Measurements from ENCODE around the gene PCDHGA10.
"Not testable (repeated sequence)": the region's sequence is repeated elsewhere in the genome, so short reads cannot be mapped to it uniquely, and the experiment has no call there.

The PCDHGA10 gene

GRCh38 chr5:141412854-141413539 lies at the start of gene PCDHGA10:
TSS of gene PCDHGA10 (plus strand) at chr5:141412987. CDS start at chr5:141413176, 189 bp downstream.
- peak; percentile 66 for DNase-seq

DNA sequence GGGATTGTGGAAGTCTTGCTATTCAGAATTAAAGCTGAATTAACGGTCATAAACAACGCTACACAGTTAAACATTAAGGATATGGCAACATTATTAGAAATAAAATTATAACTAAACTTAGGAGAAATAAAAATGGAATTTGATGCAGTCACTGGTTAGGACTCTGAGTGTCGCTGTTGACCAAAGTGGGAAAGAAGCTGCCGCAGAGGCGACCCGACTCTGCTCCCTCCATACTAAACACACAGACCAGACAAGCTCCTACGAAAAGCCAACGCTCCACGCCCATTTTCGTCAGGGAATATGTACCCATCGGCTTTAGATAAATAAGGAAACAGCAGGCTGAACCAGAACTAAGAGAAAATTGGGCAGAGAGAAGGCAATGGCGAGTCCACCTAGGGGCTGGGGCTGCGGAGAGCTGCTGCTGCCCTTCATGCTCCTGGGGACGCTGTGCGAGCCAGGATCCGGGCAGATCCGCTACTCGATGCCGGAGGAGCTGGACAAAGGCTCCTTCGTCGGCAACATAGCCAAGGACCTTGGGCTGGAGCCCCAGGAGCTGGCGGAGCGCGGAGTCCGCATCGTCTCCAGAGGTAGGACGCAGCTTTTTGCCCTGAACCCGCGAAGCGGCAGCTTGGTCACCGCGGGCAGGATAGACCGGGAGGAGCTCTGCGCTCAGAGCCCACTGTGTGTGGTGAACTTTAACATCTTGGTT lies 48.7 kb upstream of the PCDHGA10 start, which contains the start of gene PCDHGA5:
TSS of gene PCDHGA5 (plus strand) at position 211 of the 709 bp plus-strand sequence. CDS start at position 380, 169 bp downstream.
- DNase-seq: no peak

DNA sequence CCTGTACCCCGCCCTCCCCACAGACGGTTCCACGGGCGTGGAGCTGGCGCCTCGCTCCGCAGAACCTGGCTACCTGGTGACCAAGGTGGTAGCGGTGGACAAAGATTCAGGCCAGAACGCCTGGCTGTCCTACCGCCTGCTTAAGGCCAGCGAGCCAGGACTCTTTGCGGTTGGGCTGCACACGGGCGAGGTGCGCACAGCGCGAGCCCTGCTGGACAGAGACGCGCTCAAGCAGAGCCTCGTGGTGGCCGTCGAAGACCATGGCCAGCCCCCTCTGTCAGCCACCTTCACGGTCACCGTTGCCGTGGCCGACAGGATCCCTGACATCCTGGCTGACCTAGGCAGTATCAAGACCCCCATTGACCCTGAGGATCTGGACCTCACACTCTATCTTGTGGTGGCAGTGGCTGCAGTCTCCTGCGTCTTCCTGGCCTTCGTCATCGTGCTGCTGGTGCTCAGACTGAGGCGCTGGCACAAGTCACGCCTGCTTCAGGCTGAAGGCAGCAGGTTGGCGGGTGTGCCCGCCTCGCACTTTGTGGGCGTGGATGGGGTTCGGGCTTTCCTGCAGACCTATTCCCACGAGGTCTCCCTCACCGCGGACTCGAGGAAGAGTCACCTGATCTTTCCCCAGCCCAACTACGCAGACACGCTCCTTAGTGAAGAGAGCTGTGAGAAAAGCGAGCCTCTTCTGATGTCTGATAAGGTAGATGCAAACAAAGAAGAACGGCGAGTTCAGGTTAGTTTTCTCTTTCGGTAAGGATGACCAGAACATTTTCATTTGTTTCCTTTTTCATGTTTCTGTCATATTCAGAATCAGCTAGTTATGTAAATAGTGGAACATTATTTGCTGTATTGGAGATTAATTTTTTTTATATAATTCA lies 46.5 kb upstream of the PCDHGA10 start:
- no peak for DNase-seq

GRCh38 chr5:141369994-141370848 lies 42.6 kb upstream of the PCDHGA10 start, which contains the start of gene PCDHGB3:
TSS of gene PCDHGB3 (plus strand) at chr5:141370242. CDS start at chr5:141370395, 153 bp downstream.
- DNase-seq: no peak

GRCh38 chr5:141371572-141372475 lies 41.0 kb upstream of the PCDHGA10 start:
- DNase-seq: no peak

DNA sequence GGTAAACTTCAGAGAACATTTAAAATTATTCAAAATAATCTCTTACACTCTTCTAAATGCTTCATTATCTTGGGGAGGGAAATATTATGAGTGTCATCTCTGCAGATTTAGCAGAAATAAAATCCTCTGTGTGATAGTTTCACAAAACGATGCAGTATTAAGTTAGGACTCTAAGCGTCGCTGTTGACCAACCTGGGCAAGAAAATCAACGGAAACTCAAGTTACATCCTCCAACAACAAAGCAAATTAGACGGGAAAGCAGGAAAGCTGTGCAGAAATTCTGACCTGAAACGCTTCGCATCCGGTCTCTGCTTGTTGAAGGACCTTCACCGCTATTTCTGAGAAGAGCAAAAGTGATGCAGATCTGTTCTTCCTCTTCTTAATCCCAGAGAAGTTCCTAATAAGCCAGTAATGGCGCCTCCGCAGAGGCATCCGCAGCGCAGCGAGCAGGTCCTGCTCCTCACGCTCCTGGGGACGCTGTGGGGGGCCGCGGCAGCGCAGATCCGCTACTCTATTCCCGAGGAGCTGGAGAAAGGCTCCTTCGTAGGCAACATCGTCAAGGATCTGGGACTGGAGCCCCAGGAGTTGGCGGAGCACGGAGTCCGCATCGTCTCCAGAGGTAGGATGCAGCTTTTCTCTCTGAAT lies 39.0 kb upstream of the PCDHGA10 start, which contains the start of gene PCDHGA6:
TSS of gene PCDHGA6 (plus strand) at position 219 of the 645 bp plus-strand sequence. CDS start at position 412, 193 bp downstream.
- no peak for DNase-seq

DNA sequence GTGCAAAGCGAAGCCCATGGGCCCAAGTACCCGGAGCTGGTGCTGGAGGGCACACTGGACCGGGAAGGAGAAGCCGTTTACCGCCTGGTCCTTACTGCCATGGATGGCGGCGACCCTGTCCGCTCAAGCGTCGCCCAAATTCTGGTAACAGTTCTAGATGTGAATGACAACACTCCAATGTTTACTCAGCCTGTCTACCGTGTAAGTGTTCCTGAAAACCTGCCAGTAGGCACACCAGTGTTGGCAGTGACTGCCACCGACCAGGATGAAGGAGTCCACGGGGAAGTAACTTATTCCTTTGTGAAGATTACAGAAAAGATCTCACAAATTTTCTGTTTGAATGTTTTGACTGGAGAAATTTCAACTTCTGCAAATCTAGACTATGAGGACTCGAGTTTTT lies 38.2 kb upstream of the PCDHGA10 start:
- DNase-seq: no peak

DNA sequence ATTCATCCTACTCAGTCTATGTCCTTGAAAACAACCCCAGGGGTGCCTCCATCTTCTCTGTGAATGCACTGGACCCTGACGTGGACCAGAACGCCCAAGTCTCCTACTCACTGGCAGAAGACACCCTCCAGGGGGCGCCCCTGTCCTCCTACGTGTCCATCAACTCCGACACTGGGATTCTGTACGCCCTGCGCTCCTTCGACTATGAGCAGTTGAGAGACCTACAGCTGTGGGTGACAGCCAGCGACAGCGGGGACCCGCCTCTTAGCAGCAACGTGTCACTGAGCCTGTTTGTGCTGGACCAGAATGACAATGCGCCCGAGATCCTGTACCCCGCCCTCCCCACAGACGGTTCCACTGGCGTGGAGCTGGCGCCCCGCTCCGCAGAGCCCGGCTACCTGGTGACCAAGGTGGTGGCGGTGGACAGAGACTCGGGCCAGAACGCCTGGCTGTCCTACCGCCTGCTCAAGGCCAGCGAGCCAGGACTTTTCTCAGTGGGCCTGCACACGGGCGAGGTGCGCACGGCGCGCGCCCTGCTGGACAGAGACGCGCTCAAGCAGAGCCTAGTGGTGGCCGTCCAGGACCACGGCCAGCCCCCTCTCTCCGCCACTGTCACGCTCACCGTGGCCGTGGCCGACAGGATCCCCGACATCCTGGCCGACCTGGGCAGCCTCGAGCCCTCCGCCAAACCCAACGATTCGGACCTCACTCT lies 37.2 kb upstream of the PCDHGA10 start:
- DNase-seq: not testable (repeated sequence)

GRCh38 chr5:141382469-141383294 lies 30.1 kb upstream of the PCDHGA10 start, which contains the start of gene PCDHGA7:
TSS of gene PCDHGA7 (plus strand) at chr5:141382742. CDS start at chr5:141382900, 158 bp downstream.
- DNase-seq: no peak

GRCh38 chr5:141383345-141383744 lies 29.4 kb upstream of the PCDHGA10 start:
- DNase-seq: no peak

- no peak for DNase-seq
Observed at GRCh38 chr5:141384471-141385267, 28.1 kb upstream of the PCDHGA10 start.

- peak; percentile 41 for DNase-seq
Observed at GRCh38 chr5:141387557-141388311, 25.1 kb upstream of the PCDHGA10 start, which contains the start of gene PCDHGB4. TSS of gene PCDHGB4 (plus strand) at chr5:141387698. CDS start at chr5:141387885, 187 bp downstream.

DNA sequence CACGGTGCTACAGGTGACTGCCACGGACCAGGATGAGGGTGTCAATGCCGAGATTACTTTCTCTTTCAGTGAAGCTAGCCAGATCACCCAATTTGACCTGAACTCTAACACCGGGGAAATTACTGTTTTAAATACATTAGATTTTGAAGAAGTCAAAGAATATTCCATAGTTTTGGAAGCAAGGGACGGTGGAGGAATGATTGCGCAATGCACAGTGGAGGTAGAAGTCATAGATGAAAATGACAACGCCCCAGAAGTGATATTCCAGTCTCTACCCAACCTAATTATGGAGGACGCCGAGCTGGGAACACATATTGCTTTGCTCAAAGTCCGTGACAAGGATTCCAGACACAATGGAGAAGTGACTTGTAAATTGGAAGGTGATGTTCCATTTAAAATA lies 24.1 kb upstream of the PCDHGA10 start:
- no peak for DNase-seq

- DNase-seq: no peak
Observed at GRCh38 chr5:141389153-141390042, 23.4 kb upstream of the PCDHGA10 start.

DNA sequence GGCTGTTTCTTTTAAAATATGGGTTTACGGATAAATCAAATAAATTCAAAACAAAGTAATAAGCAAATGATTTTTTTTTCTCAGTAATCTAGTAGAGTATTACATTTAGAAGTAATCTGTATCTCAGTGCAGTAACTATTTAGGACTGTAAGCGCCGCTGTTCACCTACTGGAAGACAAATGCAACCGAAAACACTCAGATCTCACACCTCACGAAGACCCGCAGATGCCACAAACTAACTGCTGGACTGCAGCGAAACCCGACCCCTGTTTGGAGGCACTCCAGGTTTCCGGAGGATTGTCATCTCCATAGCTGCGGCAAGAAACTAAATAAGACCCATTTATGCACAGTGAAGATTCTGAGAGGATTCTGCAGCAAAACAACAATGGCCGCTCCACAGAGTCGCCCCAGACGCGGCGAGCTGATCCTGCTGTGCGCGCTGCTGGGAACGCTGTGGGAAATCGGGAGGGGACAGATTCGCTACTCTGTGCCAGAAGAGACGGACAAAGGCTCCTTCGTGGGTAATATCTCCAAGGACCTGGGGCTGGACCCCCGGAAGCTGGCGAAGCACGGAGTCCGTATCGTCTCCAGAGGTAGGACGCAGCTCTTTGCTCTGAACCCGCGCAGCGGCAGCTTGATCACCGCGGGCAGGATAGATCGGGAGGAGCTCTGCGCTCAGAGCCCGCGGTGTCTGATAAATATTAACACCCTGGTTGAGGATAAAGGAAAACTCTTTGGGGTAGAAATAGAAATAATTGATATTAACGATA lies 20.2 kb upstream of the PCDHGA10 start, which contains the start of gene PCDHGA8:
TSS of gene PCDHGA8 (plus strand) at position 205 of the 770 bp plus-strand sequence. CDS start at position 386, 181 bp downstream.
- DNase-seq: no peak
